Heart left ventricle (tissue), 16 donors: Measurements from ENCODE around the gene GTF2IRD1. TPM values are rescaled to one million over a fixed set of nuclear protein-coding genes. Genes with fewer than 3 reads are reported as not detected.

ENCODE experiments used
- ATAC-seq, 4 donors: fragments of 200-7000 bp; cut with Tn5 transposase; one replicate each; pipeline ENCODE4 v1.9.1; 2020 to 2022; ENCODE audit warnings: moderate library complexity in 4 of 4, mild to moderate bottlenecking in 3 of 4, moderate number of reproducible peaks in 1 of 4
- DNase-seq, 5 donors: peaks; one replicate each; pipeline ENCODE4 v3.0.0-alpha.2; 2020
- H3K27ac ChIP-seq, 12 donors: fragments of 200-600 bp; sonication (generic) in 4 of 12; one replicate each; pipeline versions ENCODE4 v1.5.0 to v1.8.0; 2016 to 2022; ENCODE audit warnings: mild to moderate bottlenecking in 2 of 12
- H3K27me3 ChIP-seq, 9 donors: fragments of 200-600 bp; sonication (generic) in 2 of 9; one replicate each; pipeline versions ENCODE4 v1.5.1 to v1.8.0; 2016 to 2022; ENCODE audit warnings: mild to moderate bottlenecking in 3 of 9
- H3K36me3 ChIP-seq, 9 donors: fragments of 200-600 bp; sonication (generic) in 2 of 9; one replicate each; pipeline versions ENCODE4 v1.5.0 to v1.8.0; 2018 to 2022; ENCODE audit warnings: mild to moderate bottlenecking in 2 of 9
- H3K4me1 ChIP-seq, 12 donors: fragments of 200-600 bp; sonication (generic) in 4 of 12; one replicate each; pipeline versions ENCODE4 v1.5.0 to v1.8.0; 2016 to 2022; ENCODE audit warnings: mild to moderate bottlenecking in 3 of 12
- H3K4me3 ChIP-seq, 12 donors: fragments of 200-600 bp; sonication (generic) in 4 of 12; one replicate each; pipeline versions ENCODE4 v1.5.0 to v1.8.0; 2017 to 2022; ENCODE audit warnings: mild to moderate bottlenecking in 9 of 12, moderate library complexity in 4 of 12
- H3K9me3 ChIP-seq, 12 donors: fragments of 200-600 bp; sonication (generic) in 4 of 12; one replicate each; pipeline versions ENCODE4 v1.5.0 to v1.8.0; 2016 to 2022; ENCODE audit warnings: mild to moderate bottlenecking in 1 of 12
- CTCF ChIP-seq, 12 donors: fragments of 200-600 bp; sonication (generic) in 4 of 12; IDR thresholded peaks; one replicate each; pipeline versions ENCODE4 v1.5.0 to v1.8.0; 2018 to 2022; ENCODE audit warnings: antibody characterized with exemption in 12 of 12, mild to moderate bottlenecking in 5 of 12
- POLR2A ChIP-seq, 2 donors: fragments of 450-650 bp; IDR thresholded peaks; one replicate each; pipeline ENCODE4 v1.6.1; 2017; ENCODE audit warnings: antibody characterized with exemption in 2 of 2, mild to moderate bottlenecking in 2 of 2, moderate library complexity in 2 of 2
- WGBS, 4 donors: extraction: QIAGEN DNeasy Blood & Tissue Kit in 2 of 4; methylation state at CpG; one replicate each; pipeline versions ENCODE4 v1.1.5 to v1.1.7; 2013 to 2018; 5-methylcytosine and 5-hydroxymethylcytosine counted together
- intact Hi-C, 10 donors: fragments of 100-400 bp; cut with DNase I; formaldehyde crosslinking; loops; one replicate each; pipeline versions ENCODE4 v1.11.1 to v1.14.2; 2022
- polyA plus RNA-seq, 2 donors: library from polyadenylated mRNA; stranded (reverse); fragments of 200-250 nt; gene quantifications; one replicate each; pipeline ENCODE4 v1.2.3, GENCODE V29; 2013
- total RNA-seq, 9 donors: library from RNA; depleted of rRNA in 2 of 9; stranded (reverse); fragments of >200 nt in 2 of 9; fragmentation: NEBNext Ultra II Directional in 3 of 9; extraction: Animal tissue kit (Norgen Biotek cat#: 25700) in 3 of 9; gene quantifications; one replicate each; pipeline versions ENCODE4 v1.1.0 to v1.2.4, GENCODE V29; 2016 to 2023
- donor health status: ischemic (EF 13 %, LVEDD 7.1; RV severe dilation, severe dysfunction).
- donor health status: healthy with polysubstance abuse.
- donor health status: DM: no; HTN: yes; CAD: no.
- donor health status: DM: no; HTN: no; CAD: no.
- donor health status: ischemic (EF 25% LVEDD 6.9; RV normal size, moderate dysfunction).
- donor health status: ischemic (EF 25% LVEDD 5.7; RV mildly dilated, moderate dysfunction).
- donor health status: healthy.
- donor health status: DM: yes; HTN: yes; CAD: no.
- donor health status: ischemic (EF 35%, LVEDD 5.7; RV mildly dilated, moderate dysfunction).
- donor health status: nonischemic (EF 11% LVEDD 7.7; RV severe dilation, severe dysfunction).
- donor health status: DM: yes; HTN: yes; CAD: no.
- donor health status: PGD.
- donor health status: ischemic (EF 29% LVEDD 5.4; RV normal size, mild dysfunction).
- donor health status: nonischemic (EF 23%, LVEDD 6.1; RV moderate dilation, normal function).

Gene GTF2IRD1
- total and polyA plus RNA-seq, 11 donors, result 10.0 to 40.4 (median 15.6) TPM

- H3K27me3 ChIP-seq, result no peaks in the 10 kb centered on the region
- no peak for DNase-seq
- intact Hi-C loops, result loop anchor here in 1 of 10 donors (10.0 kb wide), 1 partner anchor 59 kb away; no protein-coding TSS in a partner anchor
- H3K4me3 ChIP-seq, result no peak overlapping the region
- H3K36me3 ChIP-seq, result peaks cover 0 to 24% (median 10%) of the 10 kb centered on the region in 9 donors
- peaks cover 0 to 3% (median 0%) of the 10 kb centered on the region in 12 donors for H3K9me3 ChIP-seq
- peak overlapping the region in 1 of 12 donors; percentile 87 for H3K27ac ChIP-seq
- WGBS, 4 donors, result 90 to 100% (median 94%) methylated on average over 3 of the region's 3 CpGs
- ATAC-seq, result no peak
- peaks cover 0 to 27% (median 4%) of the 10 kb centered on the region in 12 donors for H3K4me1 ChIP-seq
- TF ChIP-seq POLR2A (IDR thresholded peaks at IDR 0.05) (no peak), CTCF (IDR thresholded peaks at IDR 0.05) (no peak)
Observed at GRCh38 chr7:74516214-74516613, 62.5 kb downstream of the GTF2IRD1 start.

DNA sequence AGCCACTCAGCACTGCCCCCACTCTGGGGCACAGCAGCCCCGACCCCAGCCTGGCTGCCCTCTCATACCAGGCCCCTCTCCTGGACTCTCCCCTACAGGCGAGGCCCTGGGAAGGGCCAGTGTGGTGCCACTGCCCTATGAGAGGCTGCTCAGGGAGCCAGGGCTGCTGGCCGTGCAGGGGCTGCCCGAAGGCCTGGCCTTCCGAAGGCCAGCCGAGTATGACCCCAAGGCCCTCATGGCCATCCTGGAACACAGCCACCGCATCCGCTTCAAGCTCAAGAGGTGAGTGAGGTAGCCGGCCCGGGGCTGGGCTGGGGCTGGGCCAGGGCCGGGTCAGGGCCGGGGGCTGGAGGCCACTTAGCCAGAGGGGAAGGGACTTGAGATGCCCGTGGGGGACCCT, 64.3 kb downstream of the GTF2IRD1 start:
- peaks cover 0 to 43% (median 10%) of the 10 kb centered on the region in 9 donors for H3K36me3 ChIP-seq
- no peak for ATAC-seq
- H3K27me3 ChIP-seq, result no peaks in the 10 kb centered on the region
- no peak for DNase-seq
- peaks cover 0 to 11% (median 0%) of the 10 kb centered on the region in 12 donors for H3K9me3 ChIP-seq
- H3K4me1 ChIP-seq, result peaks cover 0 to 27% (median 4%) of the 10 kb centered on the region in 12 donors
- H3K27ac ChIP-seq, result no peak overlapping the region
- intact Hi-C loops, result loop anchor here in 1 of 10 donors (10.0 kb wide), 1 partner anchor 57 kb away; no protein-coding TSS in a partner anchor
- no peak for TF ChIP-seq CTCF (IDR thresholded peaks at IDR 0.05)
- TF ChIP-seq POLR2A (IDR thresholded peaks at IDR 0.05), result no peak
- no peak overlapping the region for H3K4me3 ChIP-seq
- WGBS, 4 donors, result 94 to 99% (median 96%) methylated on average over 7 to 13 of the region's 13 CpGs

DNA sequence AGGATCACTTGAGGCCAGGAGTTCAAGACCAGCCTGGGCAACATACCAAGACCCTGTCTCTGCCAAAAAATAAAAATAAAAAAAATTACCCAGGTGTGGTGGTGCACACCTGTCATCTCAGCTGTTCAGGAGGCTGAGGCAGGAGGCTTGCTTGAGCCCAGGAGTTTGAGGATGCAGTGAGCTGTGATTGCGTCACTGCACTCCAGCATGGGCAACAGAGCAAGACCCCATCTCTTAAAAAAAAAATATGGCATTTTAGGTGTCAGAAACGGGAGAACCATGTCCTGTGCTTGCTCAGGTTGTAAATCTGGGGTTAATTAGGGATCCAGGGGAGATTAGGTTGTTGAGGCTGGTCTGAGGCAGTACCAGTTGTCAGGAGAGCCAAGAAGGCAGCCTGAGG, 64.9 kb downstream of the GTF2IRD1 start:
- 90 to 97% (median 92%) methylated on average over 2 of the region's 2 CpGs for WGBS, 4 donors
- no peak for TF ChIP-seq POLR2A (IDR thresholded peaks at IDR 0.05)
- TF ChIP-seq CTCF (IDR thresholded peaks at IDR 0.05), result no peak
- intact Hi-C loops, result loop anchor here in 1 of 10 donors (10.0 kb wide), 1 partner anchor 56 kb away; no protein-coding TSS in a partner anchor
- peaks cover 0 to 11% (median 0%) of the 10 kb centered on the region in 12 donors for H3K9me3 ChIP-seq
- no peaks in the 10 kb centered on the region for H3K27me3 ChIP-seq
- H3K4me1 ChIP-seq, result peaks cover 0 to 24% (median 4%) of the 10 kb centered on the region in 12 donors
- peaks cover 0 to 46% (median 10%) of the 10 kb centered on the region in 9 donors for H3K36me3 ChIP-seq
- ATAC-seq (no peak), DNase-seq (no peak)
- no peak overlapping the region for H3K27ac ChIP-seq
- no peak overlapping the region for H3K4me3 ChIP-seq

DNA sequence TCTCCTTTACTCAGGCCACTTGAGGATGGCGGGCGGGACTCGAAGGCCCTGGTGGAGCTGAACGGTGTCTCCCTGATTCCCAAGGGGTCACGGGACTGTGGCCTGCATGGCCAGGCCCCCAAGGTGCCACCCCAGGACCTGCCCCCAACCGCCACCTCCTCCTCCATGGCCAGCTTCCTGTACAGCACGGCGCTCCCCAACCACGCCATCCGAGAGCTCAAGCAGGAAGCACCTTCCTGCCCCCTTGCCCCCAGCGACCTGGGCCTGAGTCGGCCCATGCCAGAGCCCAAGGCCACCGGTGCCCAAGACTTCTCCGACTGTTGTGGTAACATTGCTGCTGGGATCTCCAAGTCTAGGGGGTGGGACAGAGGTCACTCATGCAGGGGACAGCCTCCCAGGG, 65.7 kb downstream of the GTF2IRD1 start:
- no peak for ATAC-seq
- intact Hi-C loops, result loop anchor here in 1 of 10 donors (10.0 kb wide), 1 partner anchor 55 kb away; no protein-coding TSS in a partner anchor
- no peak for TF ChIP-seq CTCF (IDR thresholded peaks at IDR 0.05)
- no peak for TF ChIP-seq POLR2A (IDR thresholded peaks at IDR 0.05)
- no peak overlapping the region for H3K4me3 ChIP-seq
- no peaks in the 10 kb centered on the region for H3K27me3 ChIP-seq
- peaks cover 0 to 17% (median 2%) of the 10 kb centered on the region in 12 donors for H3K4me1 ChIP-seq
- H3K9me3 ChIP-seq, result peaks cover 0 to 11% (median 0%) of the 10 kb centered on the region in 12 donors
- no peak overlapping the region for H3K27ac ChIP-seq
- 96 to 98% (median 97%) methylated on average over 5 to 14 of the region's 14 CpGs for WGBS, 4 donors
- no peak for DNase-seq
- H3K36me3 ChIP-seq, result peaks cover 0 to 47% (median 15%) of the 10 kb centered on the region in 9 donors
